SK-N-SH (cell line): Measurements from ENCODE around the gene PACSIN1. TPM values are rescaled to one million over a fixed set of nuclear protein-coding genes. Genes with fewer than 3 reads are reported as not detected.

ENCODE experiments used
- CTCF ChIA-PET: fragments of 300-600, 350-600 bp; formaldehyde crosslinking; extraction: SDS; loops from one replicate; lab custom pipeline; 2021; lab: Yijun Ruan, JAX
- POLR2A ChIA-PET: fragments of 350-600 bp; sonication (Branson Sonifier 250); formaldehyde crosslinking; extraction: SDS; loops from one replicate; lab custom pipeline; 2020; ENCODE audit warnings: antibody characterized with exemption, inconsistent platforms; lab: Yijun Ruan, JAX
- DNase-seq: peaks from one replicate; pipeline ENCODE4 v3.0.0; 2012
- H2AFZ ChIP-seq: fragments of 200-600 bp; sonication (generic); 2 replicates; pipeline ENCODE4 v1.8.1; 2016; ENCODE audit warnings: antibody characterized with exemption, mild to moderate bottlenecking, low read depth
- H3F3A ChIP-seq: fragments of 200-600 bp; sonication (generic); replicated peaks from 2 replicates; pipeline ENCODE3; 2016; ENCODE audit warnings: antibody characterized with exemption, mild to moderate bottlenecking; ENCODE audit not compliant: insufficient read depth
- H3K27ac ChIP-seq, 2 experiments: fragments of 200-500 bp in 1 of 2; fragments of 200-600 bp in 1 of 2; sonication (Bioruptor generic) in 1 of 2; sonication (generic), shearing (Covaris generic) in 1 of 2; 2 replicates each; pipeline versions ENCODE4 v1.5.1 to v1.6.1; 2014 to 2016; ENCODE audit warnings: low read depth in 2 of 2, inconsistent platforms in 1 of 2, low read length in 1 of 2, mild to moderate bottlenecking in 1 of 2, mixed read lengths in 1 of 2
- H3K27me3 ChIP-seq: fragments of 200-600 bp; sonication (generic), shearing (Covaris generic); 2 replicates; pipeline ENCODE4 v1.6.1; 2016; ENCODE audit warnings: mixed run types; ENCODE audit not compliant: insufficient read depth
- H3K36me3 ChIP-seq, 2 experiments: fragments of 200-500 bp in 1 of 2; fragments of 200-600 bp in 1 of 2; sonication (Bioruptor generic) in 1 of 2; sonication (generic) in 1 of 2; replicated peaks in 1 of 2; 2 replicates each; pipeline versions ENCODE3 to v1.5.1; 2014 to 2016; ENCODE audit warnings: low read length in 1 of 2, mild to moderate bottlenecking in 1 of 2; ENCODE audit not compliant: insufficient read depth in 2 of 2, control insufficient read depth in 1 of 2
- H3K4me1 ChIP-seq, 2 experiments: fragments of 200-500 bp in 1 of 2; fragments of 200-600 bp in 1 of 2; sonication (Bioruptor generic) in 1 of 2; sonication (generic), shearing (Covaris generic) in 1 of 2; 2 replicates each; pipeline versions ENCODE4 v1.5.1 to v1.6.1; 2014 to 2016; ENCODE audit warnings: low read depth in 1 of 2, low read length in 1 of 2, mixed run types in 1 of 2; ENCODE audit not compliant: insufficient read depth in 2 of 2, control insufficient read depth in 1 of 2
- H3K4me2 ChIP-seq: fragments of 200-600 bp; sonication (generic), shearing (Covaris generic); 2 replicates; pipeline ENCODE4 v1.6.1; 2017; ENCODE audit warnings: mixed run types
- H3K4me3 ChIP-seq, 2 experiments: fragments of 200-500 bp in 1 of 2; fragments of 200-600 bp in 1 of 2; sonication (Bioruptor generic) in 1 of 2; sonication (generic), shearing (Covaris generic) in 1 of 2; 2 replicates each; pipeline versions ENCODE4 v1.5.1 to v1.8.1; 2014 to 2016; ENCODE audit warnings: low read depth in 2 of 2, inconsistent platforms in 1 of 2, low read length in 1 of 2, mild to moderate bottlenecking in 1 of 2, mixed read lengths in 1 of 2, moderate library complexity in 1 of 2
- H3K79me2 ChIP-seq: fragments of 200-600 bp; sonication (generic); 2 replicates; pipeline ENCODE4 v1.8.1; 2017; ENCODE audit warnings: mild to moderate bottlenecking; ENCODE audit not compliant: insufficient read depth
- H3K9ac ChIP-seq: fragments of 200-600 bp; sonication (generic); 2 replicates; pipeline ENCODE4 v1.6.1; 2017; ENCODE audit warnings: mixed run types
- H3K9me2 ChIP-seq: fragments of 200-600 bp; sonication (generic); 2 replicates; pipeline ENCODE4 v1.6.1; 2017; ENCODE audit warnings: mixed run types
- H3K9me3 ChIP-seq: fragments of 200-600 bp; sonication (generic); 2 replicates; pipeline ENCODE4 v1.6.1; 2017; ENCODE audit warnings: mixed run types, mild to moderate bottlenecking, moderate library complexity
- H4K20me1 ChIP-seq: fragments of 200-600 bp; sonication (generic); 2 replicates; pipeline ENCODE4 v1.6.1; 2017; ENCODE audit warnings: mild to moderate bottlenecking, mixed run types; ENCODE audit not compliant: insufficient read depth
- EP300 ChIP-seq, 2 experiments: IDR thresholded peaks; 2 replicates each; pipeline versions ENCODE4 v1.4.0 to v1.6.1; 2012; ENCODE audit warnings: borderline replicate concordance in 1 of 2, low read depth in 1 of 2, low read length in 1 of 2
- FOXM1 ChIP-seq: IDR thresholded peaks from 2 replicates; pipeline ENCODE4 v1.4.0; 2012; ENCODE audit warnings: low read depth, mild to moderate bottlenecking
- GABPA ChIP-seq: IDR thresholded peaks from 2 replicates; pipeline ENCODE4 v1.4.0; 2012; ENCODE audit warnings: low read depth, mild to moderate bottlenecking
- GATA2 ChIP-seq: sonication (generic); formaldehyde crosslinking; IDR thresholded peaks from 2 replicates; pipeline ENCODE4 v1.5.0; 2020; ENCODE audit warnings: mild to moderate bottlenecking, missing genetic modification reagents
- IRF3 ChIP-seq: fragments of 150-350 bp; IDR thresholded peaks from 2 replicates; pipeline ENCODE4 v1.6.1; 2016; ENCODE audit warnings: mild to moderate bottlenecking, low read depth, low read length
- MXI1 ChIP-seq: IDR thresholded peaks from 2 replicates; pipeline ENCODE4 v1.6.1; 2012; ENCODE audit warnings: mild to moderate bottlenecking, low read depth, low read length, improper control_type of control experiment
- PBX3 ChIP-seq: IDR thresholded peaks from 2 replicates; pipeline ENCODE4; 2012
- RAD21 ChIP-seq: IDR thresholded peaks from 2 replicates; pipeline ENCODE4 v1.6.1; 2012; ENCODE audit warnings: mild to moderate bottlenecking, low read length
- RFX5 ChIP-seq: IDR thresholded peaks from 2 replicates; pipeline ENCODE4 v1.6.1; 2012; ENCODE audit warnings: mild to moderate bottlenecking, improper control_type of control experiment, low read length
- RXRA ChIP-seq: IDR thresholded peaks from 2 replicates; pipeline ENCODE4 v1.4.0; 2012; ENCODE audit warnings: low read depth, mild to moderate bottlenecking, borderline replicate concordance
- TCF12 ChIP-seq: IDR thresholded peaks from 2 replicates; pipeline ENCODE4 v1.4.0; 2012
- TEAD4 ChIP-seq: IDR thresholded peaks from 2 replicates; pipeline ENCODE4 v1.4.0; 2012; ENCODE audit warnings: mild to moderate bottlenecking, borderline replicate concordance; ENCODE audit not compliant: insufficient read depth
- YY1 ChIP-seq: IDR thresholded peaks from 2 replicates; pipeline ENCODE4 v1.4.0; 2012; ENCODE audit warnings: low read depth, mild to moderate bottlenecking
- WGBS: methylation state at CpG from one replicate; pipeline ENCODE4 v1.1.6; 2017; ENCODE audit warnings: low lambda C conversion rate; 5-methylcytosine and 5-hydroxymethylcytosine counted together
- polyA plus RNA-seq, 3 experiments: library from polyadenylated mRNA; depleted of rRNA; stranded (reverse); fragments of >200 nt; gene quantifications; 2 replicates each; pipeline ENCODE4 v1.2.3, GENCODE V29; 2012

The PACSIN1 gene
- polyA plus RNA-seq, 1 of the 3 experiments (the other 2 are of a cell fraction): 0.05 TPM

GRCh38 chr6:34557228-34557627 is 91.4 kb downstream of the PACSIN1 start (continued):
- TF ChIP-seq MXI1 (no peak), EP300 (IDR thresholded peaks at IDR 0.05; ENCODE audit: borderline replicate concordance in 1 of 2, low read depth in 1 of 2, low read length in 1 of 2) (no peak), YY1 (no peak), TEAD4 (no peak)
- TF ChIP-seq, all 33 proteins: peak for 0

GRCh38 chr6:34558172-34558714 is 92.4 kb downstream of the PACSIN1 start:
- H3F3A ChIP-seq: no peaks in the 10 kb centered on the region
- no peaks in the 10 kb centered on the region for H4K20me1 ChIP-seq
- H2AFZ ChIP-seq: no peak overlapping the region
- CTCF ChIA-PET: interaction anchor here (0.6 to 2.4 kb wide), 6 partner anchors 26 to 362 kb away, joined by 3 to 10 read pairs (median 3); no protein-coding TSS in a partner anchor
- no peak overlapping the region for H3K4me3 ChIP-seq
- POLR2A ChIA-PET: no interaction called here
- H3K79me2 ChIP-seq: no peaks in the 10 kb centered on the region
- H3K9me3 ChIP-seq: no peaks in the 10 kb centered on the region
- no peaks in the 10 kb centered on the region; a peak in 1 of 4 replicates for H3K4me1 ChIP-seq
- no peak overlapping the region for H3K9ac ChIP-seq
- no peaks in the 10 kb centered on the region for H3K27me3 ChIP-seq
- H3K4me2 ChIP-seq: no peak overlapping the region
- no peak for DNase-seq
- no peak overlapping the region for H3K27ac ChIP-seq
- H3K36me3 ChIP-seq: no peaks in the 10 kb centered on the region
- no peaks in the 10 kb centered on the region for H3K9me2 ChIP-seq
- TF ChIP-seq IRF3 (no peak), GABPA (no peak)
- 73% methylated on average over 4 of the region's 4 CpGs for WGBS

DNA sequence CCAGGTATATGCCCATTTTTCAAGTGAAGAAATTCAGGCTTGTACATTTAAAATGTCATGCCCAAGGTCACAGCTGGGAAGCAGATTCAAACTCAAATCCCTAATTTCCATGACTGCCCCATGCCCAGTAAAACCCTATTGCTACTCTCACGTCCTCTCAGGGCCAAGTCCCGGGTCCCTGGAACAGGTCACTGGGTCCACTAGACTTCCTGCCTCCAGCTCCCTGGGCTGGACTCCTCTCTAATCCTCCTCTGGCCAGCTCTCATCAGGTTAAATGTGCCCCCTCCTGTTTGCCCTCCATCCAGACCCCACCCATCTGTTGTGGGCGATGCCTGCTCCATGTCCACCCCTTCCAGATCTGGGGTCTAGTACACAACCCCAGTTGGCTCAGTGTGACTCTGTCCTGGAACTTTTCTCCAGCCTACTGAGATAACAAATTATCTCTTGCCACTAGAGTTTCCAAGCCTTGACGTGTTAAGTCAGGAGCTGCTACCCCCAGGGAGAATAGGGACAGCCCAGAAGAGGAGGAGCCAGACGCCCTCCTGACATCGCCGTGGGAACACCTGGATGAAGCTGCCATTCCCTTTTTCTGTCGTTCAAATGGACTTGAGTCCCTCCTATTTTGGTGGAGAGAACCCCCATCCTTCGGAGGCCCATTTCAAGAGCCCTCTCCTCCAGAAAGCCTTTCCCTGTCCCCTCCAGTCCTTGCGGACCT is 93.9 kb downstream of the PACSIN1 start:
- H3K9ac ChIP-seq: no peak overlapping the region
- TF ChIP-seq FOXM1 (no peak), RAD21 (no peak), EP300 (IDR thresholded peaks at IDR 0.05; ENCODE audit: borderline replicate concordance in 1 of 2, low read depth in 1 of 2, low read length in 1 of 2) (no peak), RFX5 (no peak), GATA2 (CRISPR knock-in tag) (no peak), RXRA (no peak), TCF12 (no peak), PBX3 (no peak)
- no peaks in the 10 kb centered on the region; a peak in 1 of 4 replicates for H3K4me1 ChIP-seq
- H3K4me3 ChIP-seq: no peak overlapping the region
- no peaks in the 10 kb centered on the region for H3K79me2 ChIP-seq
- H3K27ac ChIP-seq: no peak overlapping the region
- no peaks in the 10 kb centered on the region for H3F3A ChIP-seq
- ChIA-PET CTCF (interaction anchor here (1.4 to 2.4 kb wide), 2 partner anchors 24 to 99 kb away, joined by 5 to 10 read pairs; no protein-coding TSS in a partner anchor), POLR2A (no interaction called here)
- no peak overlapping the region for H3K4me2 ChIP-seq
- no peaks in the 10 kb centered on the region for H3K9me2 ChIP-seq
- no peaks in the 10 kb centered on the region for H3K27me3 ChIP-seq
- no peak for DNase-seq
- 83% methylated on average over 7 of the region's 10 CpGs for WGBS
- no peaks in the 10 kb centered on the region for H4K20me1 ChIP-seq
- no peaks in the 10 kb centered on the region for H3K9me3 ChIP-seq
- no peaks in the 10 kb centered on the region for H3K36me3 ChIP-seq
- H2AFZ ChIP-seq: no peak overlapping the region
